Inferior parietal cortex (tissue), 1 donor: ENCODE measurements around the gene FTCD.
"Not testable (repeated sequence)": the region's sequence is repeated elsewhere in the genome, so short reads cannot be mapped to it uniquely, and the experiment has no call there.

Source experiments
- DNase-seq: peaks from one replicate; pipeline ENCODE4 v3.0.0-alpha.2; 2016; ENCODE audit errors: extremely low spot score

The FTCD gene, protein sequence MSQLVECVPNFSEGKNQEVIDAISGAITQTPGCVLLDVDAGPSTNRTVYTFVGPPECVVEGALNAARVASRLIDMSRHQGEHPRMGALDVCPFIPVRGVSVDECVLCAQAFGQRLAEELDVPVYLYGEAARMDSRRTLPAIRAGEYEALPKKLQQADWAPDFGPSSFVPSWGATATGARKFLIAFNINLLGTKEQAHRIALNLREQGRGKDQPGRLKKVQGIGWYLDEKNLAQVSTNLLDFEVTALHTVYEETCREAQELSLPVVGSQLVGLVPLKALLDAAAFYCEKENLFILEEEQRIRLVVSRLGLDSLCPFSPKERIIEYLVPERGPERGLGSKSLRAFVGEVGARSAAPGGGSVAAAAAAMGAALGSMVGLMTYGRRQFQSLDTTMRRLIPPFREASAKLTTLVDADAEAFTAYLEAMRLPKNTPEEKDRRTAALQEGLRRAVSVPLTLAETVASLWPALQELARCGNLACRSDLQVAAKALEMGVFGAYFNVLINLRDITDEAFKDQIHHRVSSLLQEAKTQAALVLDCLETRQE

DNA sequence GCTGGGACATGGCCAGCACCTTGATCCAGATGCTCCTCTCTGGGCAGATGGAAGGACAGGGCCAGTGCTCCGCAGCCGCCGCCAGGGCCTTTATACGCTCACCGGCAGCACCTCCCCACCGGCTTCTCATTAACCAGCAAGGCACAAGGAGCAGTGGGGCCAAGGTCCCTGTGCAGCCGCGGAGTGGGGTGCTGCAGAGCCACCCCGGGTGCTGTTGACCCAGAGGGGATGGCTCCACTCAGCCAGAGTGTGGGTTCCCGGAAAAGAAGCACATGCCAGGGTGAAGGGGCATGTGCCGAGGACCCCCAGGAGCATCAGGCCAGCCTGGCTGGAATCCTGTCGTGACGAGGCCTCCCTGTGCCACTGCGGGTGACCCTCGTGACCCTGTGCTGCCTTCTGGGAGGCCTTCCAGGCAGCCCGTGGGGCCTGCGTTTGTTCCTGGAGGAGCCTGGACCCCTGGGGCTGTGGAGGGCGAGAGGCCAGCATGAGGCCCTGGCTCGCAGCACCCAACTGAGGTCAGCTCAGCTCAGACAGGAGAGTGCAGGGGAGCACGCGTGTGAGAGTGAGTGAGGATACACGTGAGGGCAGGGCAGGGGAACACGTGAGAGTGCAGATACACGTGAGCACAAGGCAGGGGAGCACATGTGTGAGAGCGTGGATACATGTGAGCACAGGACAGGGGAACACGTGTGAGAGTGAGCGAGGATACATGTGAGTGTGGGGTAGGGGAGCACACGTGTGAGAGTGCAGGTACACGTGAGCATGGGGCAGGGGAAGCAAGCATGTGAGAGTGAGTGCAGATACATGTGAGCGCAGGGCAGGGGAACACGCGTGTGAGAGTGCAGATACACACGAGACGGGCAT is at the start of gene FTCD:
Gene FTCD, minus strand, starts transcription at position 66 of the 864 bp plus-strand sequence. Its CDS starts 56 bp downstream, at position 10.
- DNase-seq, result no peak

DNA sequence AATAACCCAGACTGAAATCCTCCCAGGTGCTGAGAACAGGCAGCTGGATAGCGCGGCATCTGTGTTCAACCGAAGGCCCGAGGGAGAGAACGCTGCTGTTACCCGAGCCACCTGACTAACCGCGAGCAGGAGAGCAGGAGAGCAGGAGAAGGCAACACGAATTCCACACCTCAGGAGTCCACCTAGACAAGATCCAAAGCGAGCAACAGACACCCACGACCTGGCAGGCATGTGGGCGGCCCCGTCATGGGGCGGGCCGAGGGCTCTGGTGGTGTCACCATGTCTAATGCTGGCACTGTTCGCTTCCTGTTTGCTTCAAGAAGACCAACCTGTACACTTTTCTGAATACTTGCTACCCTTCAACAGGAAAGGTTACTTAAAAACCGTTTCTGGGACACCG is 49.8 kb upstream of the FTCD start:
- DNase-seq, result no peak

DNA sequence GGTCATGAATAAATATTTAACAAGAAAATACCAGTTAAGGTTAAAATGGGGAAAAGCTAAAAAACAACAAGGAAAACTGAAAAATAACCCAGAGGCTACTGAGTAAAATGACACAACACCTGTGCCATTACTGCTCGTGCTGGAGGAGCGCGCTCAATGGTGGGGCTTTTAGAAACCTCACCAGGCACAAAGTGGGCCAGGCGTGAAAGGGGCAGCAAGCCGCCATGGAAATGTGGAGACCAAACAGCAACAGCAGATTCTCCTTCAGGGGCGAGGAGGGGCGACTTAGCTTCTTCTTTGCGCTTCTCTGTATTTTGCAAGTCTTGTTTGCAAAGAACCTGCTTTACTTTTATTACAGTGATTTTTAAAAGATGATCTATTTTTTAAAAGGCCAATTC is 47.8 kb upstream of the FTCD start:
- no peak for DNase-seq

DNA sequence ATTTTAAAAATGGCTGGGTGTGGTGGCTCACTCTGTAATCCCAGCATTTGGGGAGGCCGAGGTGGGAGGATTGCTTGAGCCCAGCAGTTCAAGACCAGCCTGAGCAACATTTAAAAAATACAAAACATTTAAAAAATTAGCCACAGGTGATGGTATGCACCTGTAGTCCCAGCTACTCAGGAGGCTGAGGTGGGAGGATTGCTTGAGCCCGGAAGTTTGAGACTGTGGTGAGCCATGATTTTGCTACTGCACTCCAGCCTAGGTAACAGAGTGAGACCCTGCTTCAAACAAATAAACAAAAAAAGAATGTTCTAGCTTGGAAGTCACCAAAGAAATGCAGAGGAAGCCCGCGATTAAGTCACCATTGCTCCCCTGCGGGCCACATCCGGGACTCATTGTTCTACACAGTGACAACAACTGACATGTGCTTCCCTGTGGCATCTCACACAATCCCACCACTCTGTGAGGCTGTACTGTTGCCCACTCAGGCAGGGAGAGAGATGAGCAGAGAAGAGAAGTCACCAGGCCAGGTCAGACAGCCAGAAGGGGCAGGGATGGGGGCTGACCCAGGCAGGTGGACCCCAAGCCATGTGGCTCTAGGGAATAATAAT is 47.3 kb upstream of the FTCD start:
- DNase-seq, result no peak

DNA sequence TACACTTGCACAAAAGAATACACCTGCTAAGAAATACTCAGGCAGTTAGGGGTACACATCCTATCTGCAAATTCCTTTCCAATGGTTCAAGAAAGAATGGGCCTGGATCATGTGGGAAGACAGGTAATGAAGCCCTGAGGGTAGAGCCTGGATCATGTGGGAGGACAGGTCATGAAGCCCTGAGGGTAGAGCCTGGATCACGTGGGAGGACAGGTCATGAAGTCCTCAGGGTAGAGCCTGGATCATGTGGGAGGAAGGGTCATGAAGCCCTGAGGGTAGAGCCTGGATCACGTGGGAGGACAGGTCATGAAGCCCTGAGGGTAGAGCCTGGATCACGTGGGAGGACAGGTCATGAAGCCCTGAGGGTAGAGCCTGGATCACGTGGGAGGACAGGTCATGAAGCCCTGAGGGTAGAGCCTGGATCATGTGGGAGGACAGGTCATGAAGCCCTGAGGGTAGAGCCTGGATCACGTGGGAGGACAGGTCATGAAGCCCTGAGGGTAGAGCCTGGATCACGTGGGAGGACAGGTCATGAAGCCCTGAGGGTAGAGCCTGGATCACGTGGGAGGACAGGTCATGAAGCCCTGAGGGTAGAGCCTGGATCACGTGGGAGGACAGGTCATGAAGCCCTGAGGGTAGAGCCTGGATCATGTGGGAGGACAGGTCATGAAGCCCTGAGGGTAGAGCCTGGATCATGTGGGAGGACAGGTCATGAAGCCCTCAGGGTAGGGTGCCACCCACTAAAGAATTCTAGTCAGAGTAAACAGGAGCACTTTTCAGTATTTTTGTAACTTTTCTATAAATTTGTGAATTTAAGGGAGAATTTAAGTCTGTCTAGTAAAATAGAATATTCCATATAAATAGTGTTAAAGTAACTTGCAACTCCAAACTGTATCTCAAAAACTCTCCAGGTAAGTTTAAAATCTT is 45.8 kb upstream of the FTCD start:
- not testable (repeated sequence) for DNase-seq

DNA sequence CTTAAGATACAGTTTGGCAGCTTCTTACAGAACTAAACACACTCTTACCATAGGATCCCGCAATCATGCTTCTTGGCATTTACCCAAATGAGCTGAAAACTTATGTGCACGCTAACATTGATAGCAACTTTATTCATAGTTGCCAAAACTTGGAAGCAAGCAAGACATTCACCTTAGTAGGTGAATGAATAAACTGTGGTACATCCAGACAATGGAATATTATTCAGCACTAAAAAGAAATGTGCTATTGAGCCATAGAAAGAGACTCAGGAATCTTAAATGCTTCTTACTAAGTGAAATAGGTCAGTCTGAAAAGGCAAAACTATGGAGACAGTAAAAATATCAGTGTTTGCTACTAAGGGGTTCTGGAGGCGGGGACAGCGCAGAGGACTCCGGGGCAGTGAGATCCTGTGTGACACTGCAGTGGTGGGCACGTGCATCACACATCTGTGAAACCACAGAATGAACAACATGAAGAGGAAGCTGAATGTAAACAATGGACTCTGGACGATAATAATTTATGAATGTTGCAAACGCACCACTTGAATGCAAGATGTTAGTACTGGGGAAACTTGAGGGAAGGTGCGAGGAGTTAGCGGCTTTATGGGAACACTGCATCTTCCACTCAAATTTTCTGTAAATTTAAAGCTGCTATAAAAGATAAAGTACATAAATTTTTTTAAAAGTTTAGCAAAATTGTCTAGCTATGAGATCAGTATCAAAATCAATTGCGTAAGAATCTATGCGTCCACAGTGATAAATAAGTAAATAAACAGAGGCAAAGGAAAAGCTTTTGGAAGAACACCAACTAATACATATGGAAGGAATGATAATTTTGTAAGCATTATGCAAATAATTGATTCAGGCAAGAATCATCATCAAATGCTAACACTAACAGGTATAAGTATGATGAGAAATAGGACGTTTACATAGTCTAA is 44.3 kb upstream of the FTCD start:
- no peak for DNase-seq

DNA sequence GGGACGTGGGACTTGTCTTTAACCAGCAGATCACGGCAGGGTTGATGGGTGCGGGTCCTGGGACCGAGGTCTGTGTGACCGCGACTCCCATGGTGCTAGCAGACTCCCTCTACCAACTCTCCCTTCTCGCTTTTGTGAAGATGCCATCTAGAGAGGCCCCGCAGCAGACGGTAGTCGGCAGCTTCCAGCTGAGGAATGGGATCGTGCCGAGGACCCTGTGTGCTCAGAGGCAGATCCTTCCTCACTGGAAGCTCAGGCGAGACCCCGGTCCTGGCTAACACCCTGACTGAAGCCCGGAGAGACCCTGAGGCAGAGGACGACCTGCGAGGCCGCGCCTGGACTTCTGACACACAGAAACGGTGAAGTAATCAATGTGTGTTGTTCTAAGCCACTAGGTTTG is 41.4 kb upstream of the FTCD start:
- no peak for DNase-seq

DNA sequence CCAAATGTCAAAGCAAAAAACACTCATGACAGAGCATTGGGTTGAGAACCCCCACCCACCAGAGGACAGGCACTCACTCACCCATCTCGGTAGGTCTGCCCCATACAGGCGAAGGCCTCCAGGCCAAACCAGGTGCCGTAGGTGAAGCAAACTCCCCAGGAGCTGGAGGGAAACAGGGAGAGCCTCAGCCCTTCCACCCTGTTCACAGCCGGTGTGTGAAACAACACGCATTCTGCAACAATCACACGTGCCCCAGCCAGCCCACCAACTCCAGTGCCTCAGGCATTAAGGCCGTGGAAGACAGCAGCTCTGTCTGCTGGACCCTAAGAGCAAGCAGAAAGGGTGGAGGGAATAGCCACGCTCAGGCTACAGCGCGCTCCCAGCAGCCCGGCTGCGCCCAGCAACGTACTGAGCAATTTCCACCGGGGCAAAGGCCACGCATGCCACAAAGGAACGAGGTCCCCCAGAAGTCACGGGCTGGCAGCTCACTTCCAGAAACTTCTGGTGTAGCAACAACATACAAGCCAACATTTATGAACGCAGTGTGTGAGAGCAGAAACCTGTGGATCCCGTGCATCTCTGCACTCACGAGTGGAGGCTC is 40.3 kb upstream of the FTCD start:
- no peak for DNase-seq

DNA sequence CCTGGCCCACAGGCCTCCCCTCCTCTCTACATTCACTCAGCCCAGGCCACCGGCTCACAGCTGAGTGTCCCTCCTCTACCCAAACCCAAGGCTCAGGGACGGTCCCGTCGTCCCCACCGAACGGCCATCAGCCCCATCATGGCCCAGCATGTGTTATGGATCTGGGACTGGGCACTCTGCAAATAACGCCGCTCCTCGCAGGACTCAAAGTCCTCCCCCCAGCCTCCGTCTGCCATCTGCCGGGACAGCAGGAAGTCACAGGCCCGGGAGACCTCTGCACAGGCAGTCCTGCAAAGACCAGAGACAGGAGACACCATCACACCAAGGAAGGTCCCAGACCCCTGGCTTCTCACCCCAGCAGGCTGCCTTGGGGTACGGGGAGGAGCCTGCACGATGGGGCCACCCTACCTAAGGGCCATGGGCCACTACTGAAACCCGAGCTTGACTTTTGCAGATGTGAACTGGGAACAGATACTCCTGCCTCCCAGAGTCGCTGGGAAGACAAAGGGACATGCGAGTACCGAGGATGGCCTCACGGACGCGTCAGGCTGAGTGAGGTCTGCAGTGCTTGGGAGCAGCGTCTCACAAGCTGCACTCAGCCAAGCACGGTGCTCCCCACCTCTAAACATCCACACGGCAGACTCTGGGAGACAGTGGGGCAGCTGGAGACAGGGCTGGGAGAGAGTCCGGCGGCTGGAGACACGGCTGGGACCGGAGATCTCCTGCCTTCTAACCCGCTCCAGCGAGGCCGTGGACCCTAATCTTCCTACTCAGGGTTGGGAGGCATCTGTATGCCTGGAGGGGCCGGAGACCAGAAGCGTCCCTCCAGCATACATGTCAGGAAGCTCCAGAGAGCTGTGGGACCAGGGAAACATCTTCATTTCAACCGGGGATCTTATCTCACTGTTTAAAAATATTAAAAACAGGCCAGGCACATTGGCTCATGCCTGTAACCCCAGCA is 39.3 kb upstream of the FTCD start:
- DNase-seq, result no peak

DNA sequence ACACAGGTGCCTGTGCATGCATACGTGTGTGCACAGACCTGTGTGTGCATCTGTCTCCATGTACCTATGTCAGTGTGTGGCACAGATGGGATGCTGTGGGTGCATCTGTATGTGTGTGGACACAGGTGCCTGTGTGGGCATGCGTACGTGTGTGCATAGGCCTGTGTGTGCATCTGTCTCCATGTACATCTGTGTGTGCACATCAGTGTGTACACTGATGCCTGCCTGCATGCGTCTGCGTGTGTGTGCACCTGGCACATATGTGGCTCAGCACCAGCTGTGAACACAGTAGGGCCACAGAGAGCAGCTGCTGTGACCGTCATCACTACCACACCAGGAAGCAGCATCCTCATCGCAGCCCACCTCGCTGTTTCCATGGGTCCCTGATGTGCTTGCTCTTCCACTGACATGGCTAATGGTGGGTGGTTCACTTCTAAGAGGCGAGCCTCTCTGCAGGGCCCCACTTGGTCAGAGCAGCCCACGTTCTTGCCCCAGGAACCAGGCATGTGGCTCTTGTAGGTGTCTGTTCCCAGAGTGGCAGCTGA is 38.5 kb upstream of the FTCD start:
- no peak for DNase-seq

DNA sequence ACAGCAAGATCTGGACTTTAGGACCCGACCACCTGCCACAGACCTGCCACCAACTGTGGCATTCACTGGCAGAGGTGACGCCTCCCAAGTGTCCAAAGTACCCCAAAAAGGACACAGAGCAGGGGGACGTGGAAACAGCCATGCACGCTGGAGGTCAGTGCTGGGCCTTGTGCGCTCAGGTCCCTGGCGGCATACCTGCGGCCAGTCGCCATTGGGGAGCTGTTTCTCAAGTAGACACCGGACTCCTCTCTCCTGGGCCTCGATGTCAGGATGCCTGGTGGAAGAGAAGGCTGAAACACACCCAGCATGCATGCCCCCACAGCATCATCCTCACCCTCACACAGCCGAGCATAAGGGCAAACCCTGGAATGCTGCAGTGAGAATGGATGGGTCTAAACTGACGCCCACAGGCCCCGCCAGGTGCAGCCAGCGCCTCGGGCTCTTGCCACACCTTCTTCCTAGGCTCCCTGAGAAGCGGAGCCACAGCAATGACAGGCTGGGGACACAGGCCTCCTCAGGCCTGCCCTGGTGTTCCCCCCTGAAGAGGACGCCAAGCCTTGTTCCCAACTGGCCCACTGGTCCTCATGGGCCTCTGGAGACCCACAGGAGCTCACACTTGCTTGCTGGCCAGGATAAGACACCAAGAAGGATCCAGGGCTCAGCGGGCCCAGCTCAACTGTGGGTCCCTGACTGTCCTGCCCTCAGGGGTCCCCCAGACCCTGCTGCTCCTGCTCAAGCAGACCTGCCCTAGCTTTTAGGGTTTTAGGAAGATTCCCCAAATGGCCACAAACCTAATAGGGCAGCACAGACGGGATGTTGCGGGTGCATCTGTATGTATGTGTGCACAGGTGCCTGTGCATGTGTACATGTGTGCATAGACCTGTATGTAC is 36.6 kb upstream of the FTCD start:
- DNase-seq, result no peak

DNA sequence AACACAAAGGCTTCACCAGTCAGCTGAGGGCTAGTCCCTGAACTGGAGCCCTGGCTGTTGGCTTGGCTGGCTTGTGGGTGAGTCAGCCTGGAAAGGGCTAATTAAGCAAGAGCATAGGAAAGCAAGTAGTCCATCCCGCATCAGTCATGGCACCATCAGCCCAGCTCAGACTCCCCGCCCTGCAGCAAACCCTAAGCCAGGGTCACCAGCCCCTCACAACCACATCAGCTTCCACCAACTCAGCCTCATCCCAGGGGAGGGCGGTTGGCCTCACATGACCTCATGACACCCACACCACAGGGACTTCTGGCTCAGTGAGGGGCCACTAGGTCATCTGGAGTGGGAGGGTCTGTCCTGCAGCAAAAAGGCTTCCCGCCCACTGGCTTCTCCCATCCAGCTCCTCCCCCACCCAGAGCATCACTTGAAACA is 35.9 kb upstream of the FTCD start:
- no peak for DNase-seq

DNA sequence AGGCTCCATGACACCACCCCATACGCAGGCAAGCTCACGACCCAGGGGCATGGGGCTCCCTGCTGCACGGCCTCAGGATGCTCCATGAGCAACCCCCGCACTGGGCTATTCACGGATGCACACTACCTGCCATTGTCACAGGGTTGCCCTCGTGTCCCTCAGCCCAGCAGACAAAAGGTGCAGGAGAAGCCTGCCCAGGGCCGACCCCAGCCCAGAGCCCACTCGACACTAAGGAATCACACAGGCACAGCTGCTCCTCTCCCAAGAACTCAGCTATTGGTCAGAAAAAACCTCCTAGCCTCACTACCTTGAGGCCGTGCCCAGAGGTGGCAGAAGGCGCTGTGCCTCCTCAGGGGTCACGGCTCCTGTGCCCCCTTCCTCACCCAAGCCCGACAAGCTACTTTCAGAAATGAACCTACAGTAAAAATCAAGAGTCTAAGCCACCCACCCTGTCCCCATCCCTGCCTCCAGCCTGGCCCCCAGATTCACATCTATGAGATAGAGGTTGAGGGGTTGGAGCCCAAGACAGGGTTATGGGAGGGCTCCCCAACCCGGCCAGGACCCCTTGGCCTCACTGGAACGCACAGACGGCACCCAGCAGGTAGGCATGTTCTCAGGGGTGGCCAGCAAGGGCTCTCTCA is 35.2 kb upstream of the FTCD start:
- DNase-seq, result no peak

DNA sequence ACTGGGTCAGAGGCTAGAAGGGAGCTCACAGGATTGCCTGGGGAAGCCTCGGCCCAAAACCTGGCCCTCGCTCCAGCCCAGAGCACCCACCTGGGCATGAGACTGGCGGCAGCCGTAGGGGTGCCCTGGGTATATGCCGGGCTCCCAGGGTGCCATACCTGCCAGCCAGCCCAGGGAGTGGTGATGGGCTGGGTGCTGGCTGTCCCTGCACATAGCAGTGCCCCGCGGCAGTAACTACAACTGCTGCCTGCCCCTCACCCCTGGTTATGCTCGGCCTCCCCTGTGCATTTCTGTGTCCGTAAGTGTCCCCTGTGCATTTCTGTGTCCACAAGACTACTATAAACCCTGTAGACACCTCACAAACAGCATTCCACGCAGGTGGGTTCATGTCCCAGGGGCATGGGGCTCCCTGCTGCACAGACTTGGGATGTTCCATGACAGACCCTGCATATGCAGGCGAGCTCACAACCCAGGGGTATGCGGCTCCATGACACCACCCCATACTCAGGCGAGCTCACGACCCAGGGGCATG is 34.6 kb upstream of the FTCD start:
- no peak for DNase-seq

DNA sequence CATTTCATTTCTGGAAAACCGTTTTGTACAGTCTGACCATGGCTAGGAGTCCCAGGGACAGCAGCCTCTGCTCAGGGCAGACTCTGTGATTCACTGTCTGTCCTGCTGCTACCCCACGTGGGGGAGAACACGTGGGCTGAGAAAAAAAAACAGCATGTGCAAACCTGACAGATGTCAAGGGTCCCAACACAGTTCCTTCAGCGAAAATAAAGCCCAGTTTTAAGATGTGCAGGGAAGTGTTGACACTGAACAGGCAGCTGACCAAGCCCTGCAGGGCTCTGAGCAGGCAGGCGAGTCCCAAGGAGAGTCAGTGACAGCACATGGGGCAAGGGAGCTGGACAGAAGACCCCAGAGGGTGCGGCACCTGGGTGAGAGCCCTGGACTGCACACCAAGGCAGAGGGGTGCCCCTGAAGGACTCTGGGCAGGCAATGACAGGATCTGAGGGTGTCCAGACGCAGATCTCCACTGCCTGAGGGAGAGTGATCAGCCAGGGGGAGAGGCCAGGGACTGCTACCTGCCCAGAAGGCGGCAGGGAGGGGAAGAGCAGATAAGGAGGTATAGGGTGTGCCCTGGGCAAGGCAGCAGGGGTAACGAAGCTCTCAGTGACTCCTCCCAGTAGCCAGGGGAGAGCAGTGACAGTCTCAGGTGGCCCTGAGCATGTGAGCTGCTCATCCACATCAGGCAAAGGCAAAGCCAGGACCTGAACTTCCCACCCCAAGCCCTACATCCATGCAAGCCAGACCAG is 34.0 kb upstream of the FTCD start:
- DNase-seq, result no peak
